Hematopoietic multipotent progenitor cell treated with erythropoietin and hydrocortisone succinate and interleukin-3 and kit ligand, for 15 days (in vitro differentiated cells): ENCODE results near the gene RER1.

Source experiments
- DNase-seq: peaks from one replicate; pipeline ENCODE4 v3.0.0-alpha.2; 2015; ENCODE audit warnings: low spot score

RER1 gene

GRCh38 chr1:2445823-2446215 is 54.2 kb downstream of the RER1 start:
- no peak for DNase-seq

GRCh38 chr1:2446394-2446793 is 54.8 kb downstream of the RER1 start:
- DNase-seq, result no peak

GRCh38 chr1:2446861-2447260 is 55.2 kb downstream of the RER1 start:
- DNase-seq, result no peak

- no peak for DNase-seq
Observed at GRCh38 chr1:2447276-2448097, 55.8 kb downstream of the RER1 start.

GRCh38 chr1:2448098-2448445 is 56.4 kb downstream of the RER1 start:
- no peak for DNase-seq

GRCh38 chr1:2449636-2450454 is 58.2 kb downstream of the RER1 start:
- no peak for DNase-seq

GRCh38 chr1:2451741-2452140 is 60.1 kb downstream of the RER1 start:
- no peak for DNase-seq

- DNase-seq, result no peak
Observed at GRCh38 chr1:2452201-2452931, 60.7 kb downstream of the RER1 start.

- DNase-seq, result no peak
Observed at GRCh38 chr1:2452932-2453315, 61.3 kb downstream of the RER1 start.

GRCh38 chr1:2454227-2454626 is 62.6 kb downstream of the RER1 start:
- no peak for DNase-seq
